HL-60 (cell line): ENCODE measurements around the gene CDH19.

ENCODE experiments used
- CTCF ChIP-seq: IDR thresholded peaks from one replicate; pipeline ENCODE4 v1.5.1; 2011; ENCODE audit warnings: low read length, control low read depth, inconsistent platforms; ENCODE audit not compliant: insufficient read depth
- POLR2AphosphoS5 ChIP-seq: IDR thresholded peaks from 2 replicates; pipeline ENCODE4 v1.6.1; 2012; ENCODE audit warnings: low read depth

DNA sequence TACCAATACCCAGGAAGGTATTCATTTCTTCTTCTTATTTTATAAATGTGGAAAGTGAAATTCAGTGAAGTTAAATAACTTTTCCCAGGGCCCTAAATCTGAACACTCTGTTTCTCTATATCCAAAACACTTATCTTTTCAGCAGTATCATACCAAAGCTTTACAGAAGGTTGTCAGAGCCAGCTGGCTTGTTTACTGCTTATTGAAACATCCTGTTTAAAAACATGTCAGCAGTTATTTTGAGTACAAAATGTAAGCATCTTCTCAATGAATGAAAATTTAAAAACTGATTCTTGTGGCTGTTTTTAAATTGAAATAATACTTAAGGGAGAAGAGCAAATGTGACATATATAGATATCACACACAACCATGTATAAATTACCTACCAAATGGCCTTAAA, 11.3 kb upstream of the CDH19 start:
- no peak for TF ChIP-seq CTCF
- TF ChIP-seq POLR2AphosphoS5 = no peak
